HG03159 (cell line): Measurements from ENCODE around the gene GLDC.
A peak's percentile ranks its signal among the peaks of the same experiment; 100 is the strongest.
"Not testable (repeated sequence)": the region's sequence is repeated elsewhere in the genome, so short reads cannot be mapped to it uniquely, and the experiment has no call there.

ENCODE experiments used
- ATAC-seq: cut with Tn5 transposase; IDR thresholded peaks from one replicate; pipeline ENCODE4 v1.9.1; 2021; ENCODE audit warnings: mild to moderate bottlenecking, moderate library complexity; ENCODE audit not compliant: unreplicated experiment

Gene GLDC

DNA sequence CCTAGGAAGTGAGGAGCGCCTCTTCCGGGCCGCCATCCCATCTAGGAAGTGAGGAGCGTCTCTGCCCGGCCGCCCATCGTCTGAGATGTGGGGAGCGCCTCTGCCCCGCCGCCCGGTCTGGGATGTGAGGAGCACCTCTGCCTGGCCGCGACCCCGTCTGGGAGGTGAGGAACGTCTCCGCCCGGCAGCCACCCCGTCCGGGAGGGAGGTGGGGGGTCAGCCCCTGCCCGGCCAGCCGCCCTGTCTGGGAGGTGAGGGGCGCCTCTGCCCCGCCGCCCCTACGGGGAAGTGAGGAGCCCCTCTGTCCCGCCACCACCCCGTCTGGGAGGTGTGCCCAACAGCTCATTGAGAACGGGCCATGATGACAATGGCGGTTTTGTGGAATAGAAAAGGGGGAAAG, 22.7 kb downstream of the GLDC start:
- not testable (repeated sequence) for ATAC-seq

DNA sequence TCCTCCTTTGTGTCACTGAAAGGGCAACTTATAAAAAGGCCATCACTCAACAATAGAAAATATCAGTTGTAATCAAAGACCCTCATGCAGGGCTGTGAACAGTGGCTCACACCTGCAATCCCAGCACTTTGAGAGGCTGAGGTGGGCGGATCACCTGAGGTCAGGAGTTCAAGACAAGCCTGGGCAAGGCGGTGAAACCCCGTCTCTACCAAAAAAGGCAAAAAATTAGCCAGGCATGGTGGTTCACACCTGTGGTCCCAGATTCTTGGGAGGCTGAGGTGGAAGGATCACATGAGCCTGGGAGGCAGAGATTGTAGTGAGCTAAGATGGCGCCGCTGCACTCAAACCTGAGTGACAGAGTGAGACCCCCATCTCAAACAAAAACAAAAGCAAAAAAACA, 24.7 kb downstream of the GLDC start:
- ATAC-seq = no peak

DNA sequence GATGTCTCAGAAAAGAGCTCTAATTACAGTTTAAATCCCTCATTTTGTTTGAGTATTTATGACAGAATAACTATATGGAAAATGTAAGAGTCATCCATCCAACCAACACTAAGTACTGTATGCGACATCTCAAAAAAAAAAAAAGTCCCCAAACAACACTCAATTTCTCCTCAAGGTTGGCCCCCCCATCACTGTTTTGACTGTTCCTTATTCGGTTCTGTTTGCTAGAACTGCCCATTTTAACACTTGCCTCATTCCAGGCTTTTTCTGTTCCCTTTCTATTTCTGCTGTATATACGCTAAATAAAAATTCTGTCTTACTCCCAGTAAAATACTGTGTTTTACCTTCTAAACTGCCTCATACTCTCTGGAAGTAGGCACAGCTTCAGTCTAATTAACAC, 25.2 kb downstream of the GLDC start:
- ATAC-seq = no peak

DNA sequence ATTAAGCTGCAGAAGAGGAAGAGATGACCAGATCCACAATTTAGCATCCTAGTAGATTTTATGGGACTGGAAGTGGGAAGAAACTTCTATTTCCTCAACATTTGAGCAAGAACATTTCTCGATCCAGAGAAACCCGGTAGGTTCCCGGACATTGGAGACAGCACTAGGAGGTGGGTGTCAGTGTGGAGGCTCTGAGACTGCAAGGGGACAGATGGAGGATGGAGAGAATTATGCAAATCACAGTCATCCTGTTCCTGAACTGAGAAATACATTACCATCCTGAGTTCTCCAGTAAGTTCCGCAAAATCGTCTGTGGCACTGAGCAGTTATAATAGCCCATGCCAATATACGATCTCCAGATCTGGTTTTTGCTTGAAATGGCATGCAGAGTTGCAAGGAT, 25.6 kb downstream of the GLDC start:
- ATAC-seq = no peak

DNA sequence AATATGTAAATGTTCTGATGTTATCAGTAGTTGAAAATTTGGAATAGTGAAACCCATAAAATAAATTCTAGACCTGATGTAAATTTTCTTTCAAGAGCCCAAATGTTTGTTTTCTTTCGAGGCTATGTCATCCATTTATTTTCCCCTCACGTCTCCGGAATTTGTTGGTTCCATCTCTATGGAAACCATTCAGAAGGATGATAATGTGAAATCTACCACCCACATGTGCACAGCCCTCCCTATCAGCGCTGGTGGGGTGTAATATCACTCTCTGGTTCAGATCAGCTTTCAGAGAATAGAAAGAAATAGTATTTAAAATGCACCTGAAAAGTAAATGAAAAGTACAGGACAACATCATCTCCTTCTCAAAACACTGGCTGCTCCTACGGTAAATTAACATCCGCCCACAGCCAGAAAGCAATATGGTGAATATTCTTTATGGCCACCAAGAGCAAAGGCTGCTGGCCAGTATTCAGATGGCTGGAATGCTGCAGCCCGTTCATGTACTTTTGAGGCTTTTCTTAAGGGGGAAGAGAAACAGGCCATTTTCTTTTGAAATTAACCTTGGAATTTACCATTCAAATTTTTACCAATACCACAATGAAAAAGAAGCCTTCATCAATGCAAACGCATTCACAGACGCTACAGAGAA, 28.5 kb downstream of the GLDC start:
- no peak for ATAC-seq

DNA sequence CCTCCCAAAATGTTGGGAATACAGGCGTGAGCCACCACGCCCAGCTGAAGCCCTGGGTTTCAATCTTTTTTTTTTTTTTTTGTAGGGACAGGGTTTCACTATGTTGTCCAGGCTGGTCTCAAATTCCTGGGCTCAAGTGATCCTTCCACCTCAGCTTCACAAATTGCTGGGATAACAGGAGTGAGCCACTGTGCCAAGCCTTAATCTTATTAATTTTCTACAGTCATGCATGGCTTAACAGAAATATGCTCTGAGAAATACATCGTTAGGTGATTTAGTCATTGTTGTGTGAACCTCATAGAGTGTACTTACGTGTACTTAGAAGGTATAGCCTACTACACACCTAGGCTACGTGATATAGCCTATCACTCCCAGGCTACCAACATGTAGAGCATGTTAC, 31.0 kb downstream of the GLDC start:
- no peak for ATAC-seq

DNA sequence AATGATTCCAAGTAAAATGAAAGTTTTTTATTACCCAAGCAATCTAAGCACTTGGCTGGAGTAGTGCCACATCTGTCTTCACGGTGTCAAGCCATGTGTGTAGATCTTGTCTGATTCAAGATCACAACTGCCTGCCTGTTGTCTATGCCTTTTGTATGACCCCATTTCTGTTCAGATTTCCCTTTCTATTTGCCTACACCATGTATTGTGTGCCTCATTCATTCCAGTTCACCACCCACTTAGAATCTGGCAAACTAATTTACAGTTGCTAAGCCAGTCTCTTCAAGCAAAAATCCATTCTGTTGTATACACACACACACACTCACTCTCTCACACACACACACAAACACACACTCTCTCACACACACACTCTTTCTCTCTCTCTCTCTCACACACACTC, 33.7 kb downstream of the GLDC start:
- no peak for ATAC-seq

DNA sequence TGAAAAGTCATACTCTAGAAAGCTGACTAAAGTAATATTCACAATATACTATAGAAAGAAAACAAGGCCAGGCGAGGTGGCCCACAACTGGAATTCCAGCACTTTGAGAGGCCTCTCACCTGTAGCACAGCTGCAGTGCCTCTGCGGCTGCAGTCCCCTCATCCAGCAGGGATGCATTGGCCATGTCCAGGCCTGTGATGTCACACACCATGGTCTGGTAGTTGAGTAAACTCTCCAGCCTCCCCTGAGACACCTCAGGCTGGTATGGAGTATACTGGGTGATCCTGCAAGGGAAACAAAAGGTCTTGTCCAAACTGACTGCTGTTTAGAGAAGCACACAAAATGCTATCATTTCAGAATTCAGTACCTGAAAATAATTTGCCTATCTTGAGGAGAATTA, 35.5 kb downstream of the GLDC start:
- no peak for ATAC-seq

DNA sequence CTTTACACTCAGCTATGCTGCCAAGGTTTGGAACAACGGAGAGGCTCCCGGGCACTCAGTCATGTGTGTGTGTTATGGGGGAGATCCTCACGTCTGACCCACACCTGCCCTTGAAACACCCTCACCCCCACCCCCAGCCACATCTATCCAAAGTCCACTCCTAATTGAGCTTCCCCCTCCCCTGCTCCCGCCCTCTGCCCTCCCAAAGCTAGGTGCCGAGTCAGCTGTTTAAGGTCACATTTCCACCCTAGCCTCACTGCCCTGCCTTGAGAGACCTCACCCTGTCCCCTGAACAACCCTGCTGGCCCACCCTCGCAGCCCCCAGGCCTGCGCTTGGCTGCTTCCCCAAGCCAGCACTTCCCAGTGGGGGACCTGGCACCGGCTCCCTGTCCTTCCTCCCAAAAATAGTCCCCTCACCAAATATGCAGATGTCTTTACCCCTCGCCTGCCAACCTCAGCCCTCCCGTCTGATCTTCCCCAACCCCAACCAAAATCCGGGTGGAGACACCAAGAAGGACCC, 36.0 kb downstream of the GLDC start:
- ATAC-seq = no peak

DNA sequence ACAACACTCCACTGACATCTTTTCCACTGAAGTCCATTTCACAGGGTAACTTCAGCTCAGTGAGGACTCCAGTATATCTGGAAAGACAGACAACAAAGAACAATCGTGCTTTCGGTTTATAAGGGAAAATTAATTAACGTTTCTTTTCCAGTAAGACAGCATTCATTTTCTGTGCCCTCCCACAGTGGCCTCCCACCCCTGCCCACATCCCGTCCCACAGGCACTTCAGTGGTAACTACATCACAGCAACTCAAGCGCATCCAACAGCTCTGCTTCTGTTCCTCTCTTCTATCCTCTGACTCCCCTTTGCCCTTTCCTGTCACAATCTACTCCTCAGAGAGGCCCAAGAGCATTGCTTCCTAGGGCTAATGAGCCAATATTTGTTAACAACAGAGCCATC, 40.3 kb downstream of the GLDC start:
- ATAC-seq = peak; percentile 78

DNA sequence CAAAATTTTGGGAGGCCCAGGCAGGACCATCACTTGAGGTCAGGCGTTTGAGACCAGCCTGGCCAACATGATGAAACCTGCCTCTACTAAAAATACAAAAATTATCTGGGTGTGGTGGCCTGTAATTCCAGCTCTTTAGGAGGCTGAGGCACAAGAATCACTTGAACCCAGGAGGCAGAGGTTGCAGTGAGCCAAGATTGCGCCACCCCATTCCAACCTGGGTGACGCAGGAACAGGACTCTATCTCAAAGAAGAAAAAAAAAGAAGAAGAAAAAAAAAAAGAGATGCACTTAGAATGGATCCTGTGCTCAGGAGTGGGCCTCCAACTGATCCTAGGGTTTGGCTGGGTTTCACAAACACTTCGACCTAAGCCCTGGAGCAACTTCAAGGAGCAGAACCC, 45.1 kb downstream of the GLDC start:
- ATAC-seq = no peak

DNA sequence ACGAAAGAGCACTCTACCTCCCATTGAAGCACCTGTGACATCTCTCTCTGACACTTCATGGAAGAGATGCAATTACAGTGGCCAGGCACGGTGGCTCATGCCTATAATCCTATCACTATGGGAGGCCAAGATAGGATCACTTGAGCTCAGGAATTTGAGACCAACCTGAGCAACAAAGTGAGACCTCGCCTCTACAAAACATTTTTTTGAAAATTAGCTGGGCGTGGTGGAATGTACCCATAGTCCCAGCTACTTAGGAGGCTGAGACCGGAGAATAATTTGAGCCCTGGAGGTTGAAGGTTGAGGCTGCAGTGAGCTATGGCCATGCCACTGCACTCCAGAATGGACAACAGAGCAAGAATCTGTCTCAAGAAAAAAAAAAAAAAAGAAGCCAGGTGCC, 45.5 kb downstream of the GLDC start:
- no peak for ATAC-seq

DNA sequence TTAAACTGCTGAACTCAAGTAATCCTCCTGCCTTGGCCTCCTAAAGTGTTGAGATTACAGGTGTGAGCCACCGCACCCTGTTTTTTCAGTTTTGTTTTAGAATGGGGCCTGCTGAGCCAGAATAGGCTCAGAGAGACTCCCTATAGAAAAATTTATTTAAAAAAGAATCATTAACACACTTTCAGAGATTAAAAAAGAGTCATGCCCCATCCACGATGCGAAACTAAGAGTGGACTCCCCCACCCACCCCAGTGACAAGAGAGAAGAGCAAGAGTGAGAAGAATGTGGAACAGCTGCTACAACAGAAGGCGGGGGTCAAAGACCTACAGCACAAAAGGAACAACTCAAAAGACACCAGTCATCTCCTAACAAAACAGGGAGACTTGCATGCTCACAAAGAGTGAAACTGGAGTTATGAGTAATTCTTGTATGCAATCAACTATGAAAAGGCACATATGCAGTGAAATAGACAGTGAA, 47.2 kb downstream of the GLDC start:
- peak; percentile 97 for ATAC-seq

DNA sequence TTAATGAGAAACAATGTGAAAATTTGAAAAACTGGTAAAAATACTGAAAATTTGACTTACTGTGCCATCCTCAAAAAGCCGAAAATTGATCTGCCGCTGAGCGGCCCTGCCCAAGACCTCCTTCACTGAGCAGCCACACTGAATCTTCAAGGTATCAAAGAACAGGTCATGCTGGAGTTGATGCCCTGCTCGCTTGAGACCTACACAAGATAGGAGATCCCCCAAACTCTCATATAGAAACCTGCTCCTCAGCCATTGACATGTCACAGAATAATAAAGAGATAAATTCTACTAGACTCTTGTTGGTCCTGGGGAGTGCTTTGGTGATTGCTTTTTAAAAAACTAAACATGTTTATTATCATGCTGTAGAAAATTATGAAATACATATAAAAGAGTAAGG, 52.7 kb downstream of the GLDC start:
- no peak for ATAC-seq

DNA sequence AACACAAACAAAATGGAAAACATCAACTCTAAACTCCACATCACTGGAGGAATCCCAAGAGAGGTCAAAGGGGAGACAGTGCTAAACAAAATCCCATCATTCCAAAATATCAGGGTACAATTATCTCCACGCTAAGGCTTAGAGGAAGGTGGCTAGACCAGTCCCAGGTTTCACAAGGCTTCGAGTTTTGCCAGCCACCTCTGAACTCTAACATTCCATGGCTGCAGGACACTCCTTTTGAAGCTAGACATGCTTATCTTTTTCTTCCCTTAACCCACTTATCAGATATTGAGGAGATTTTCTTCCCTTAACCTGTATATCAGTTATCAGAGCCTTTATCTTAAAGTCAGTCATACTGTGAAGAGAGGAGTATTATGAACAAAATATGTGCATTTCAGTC, 53.3 kb downstream of the GLDC start:
- no peak for ATAC-seq

DNA sequence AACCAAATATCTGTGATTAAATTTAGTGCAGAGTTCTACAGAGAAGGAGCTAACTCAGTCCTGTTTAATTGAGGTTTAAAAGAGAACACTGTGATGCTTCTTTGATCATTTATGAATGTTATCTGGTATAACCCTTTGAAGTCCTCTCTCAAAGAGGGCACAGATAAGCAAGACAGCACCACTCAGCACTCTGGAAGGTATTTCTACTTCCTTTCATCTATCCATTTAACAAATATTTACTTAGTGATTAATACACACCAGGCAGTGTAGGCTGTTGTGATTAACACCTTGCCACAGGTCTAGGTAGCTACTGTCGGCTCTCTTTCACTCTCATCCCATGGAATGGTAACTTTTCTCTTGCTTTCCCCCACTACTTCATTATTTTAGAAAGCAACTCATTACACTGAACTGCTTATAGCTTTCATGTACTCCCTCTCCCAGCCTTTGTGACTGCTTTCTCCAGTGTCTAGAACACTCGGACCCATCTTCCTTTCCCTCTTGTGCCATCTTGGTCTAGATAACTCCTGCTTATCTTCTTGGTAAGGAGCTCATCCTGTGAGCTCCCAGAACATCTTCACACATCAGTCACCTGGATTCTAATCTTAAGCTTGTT, 54.7 kb downstream of the GLDC start:
- ATAC-seq = no peak

DNA sequence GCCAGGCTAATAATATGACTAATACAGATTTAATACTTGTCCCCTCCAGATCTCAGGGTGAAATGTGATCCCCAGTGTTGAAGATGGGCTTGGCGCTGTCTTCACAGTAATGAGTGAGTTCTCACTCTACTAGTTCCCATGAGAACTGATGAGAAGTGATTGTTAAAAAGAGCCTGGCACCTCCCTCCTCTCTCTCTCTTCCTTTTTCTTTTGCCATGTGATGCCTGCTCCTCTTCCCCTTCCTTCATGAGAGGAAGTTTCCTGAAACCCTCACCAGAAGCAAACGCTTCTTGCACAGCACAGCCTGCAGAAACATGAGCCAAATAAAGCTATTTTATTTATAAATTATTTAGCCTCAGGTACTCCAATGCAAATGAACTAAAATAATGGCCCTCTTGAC, 55.2 kb downstream of the GLDC start:
- no peak for ATAC-seq

DNA sequence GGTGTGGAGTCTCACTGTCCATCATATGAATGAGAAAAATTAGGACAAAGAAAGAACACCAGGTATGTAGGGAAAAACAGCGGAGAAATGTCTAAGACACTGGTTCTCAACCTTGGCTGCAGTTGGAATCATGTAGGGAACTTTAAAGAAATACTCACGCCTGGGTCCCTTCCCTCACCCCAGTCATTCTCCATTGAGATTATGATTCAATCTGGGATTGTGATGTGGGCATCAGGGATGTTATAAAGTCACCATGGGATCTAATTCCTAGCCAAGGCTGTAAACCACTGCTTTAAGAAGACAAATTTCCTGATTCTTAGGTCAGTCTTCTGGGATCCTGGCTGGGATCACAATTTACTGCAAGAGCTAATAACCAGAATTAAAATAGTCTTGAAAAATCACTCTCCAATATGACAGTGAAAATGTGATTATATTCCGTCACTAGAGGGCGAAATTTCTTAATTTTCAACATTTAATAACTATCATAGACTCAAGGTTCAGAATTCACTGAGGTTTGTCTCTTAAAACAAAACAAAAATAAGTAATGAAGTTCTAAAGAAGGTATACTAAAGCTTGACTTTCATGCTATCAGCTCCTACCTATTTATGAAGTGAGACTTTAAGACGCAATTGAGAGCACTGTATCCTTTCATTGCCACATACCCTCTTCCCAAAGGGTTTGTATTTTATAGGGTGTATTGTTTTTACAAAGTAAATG, 60.5 kb downstream of the GLDC start:
- no peak for ATAC-seq

DNA sequence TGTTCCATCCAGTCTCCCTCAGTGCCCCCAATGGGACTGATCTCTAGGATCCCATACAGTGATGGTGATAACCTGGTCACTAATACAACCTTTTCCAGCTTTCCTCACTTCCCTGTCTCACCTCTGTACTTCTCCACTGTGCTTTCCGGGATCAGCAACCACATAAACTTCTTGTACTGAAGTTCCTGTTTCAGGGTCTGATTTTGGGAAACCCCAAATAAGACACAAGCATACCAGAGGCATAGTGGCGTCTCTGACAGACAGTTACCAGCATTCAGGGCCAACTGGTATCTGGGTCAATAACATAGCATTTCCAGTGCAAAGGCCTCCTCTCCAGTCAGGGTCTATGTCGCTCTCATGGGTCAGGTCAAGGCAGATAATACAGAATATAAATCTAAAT, 64.3 kb downstream of the GLDC start:
- ATAC-seq = no peak

DNA sequence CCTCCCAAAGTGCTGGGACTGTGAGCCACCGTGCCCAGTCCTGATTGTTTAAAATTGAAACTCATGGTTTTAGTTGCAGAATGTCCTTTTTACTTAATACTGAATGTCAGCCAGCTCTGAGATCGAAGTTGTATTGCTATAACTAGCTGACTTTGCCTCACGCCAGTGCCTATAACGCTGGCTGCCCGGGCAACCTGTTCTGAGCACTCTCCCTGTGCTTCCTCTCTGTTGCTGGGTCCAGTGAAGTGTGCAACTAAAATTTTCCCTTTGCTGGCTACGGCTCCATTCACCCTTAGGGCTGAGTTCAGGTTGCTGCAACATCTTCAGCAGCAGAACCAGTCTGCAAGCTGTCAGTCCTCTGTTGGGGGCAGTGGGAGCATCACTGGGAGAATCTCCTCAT, 65.9 kb downstream of the GLDC start:
- ATAC-seq = no peak

DNA sequence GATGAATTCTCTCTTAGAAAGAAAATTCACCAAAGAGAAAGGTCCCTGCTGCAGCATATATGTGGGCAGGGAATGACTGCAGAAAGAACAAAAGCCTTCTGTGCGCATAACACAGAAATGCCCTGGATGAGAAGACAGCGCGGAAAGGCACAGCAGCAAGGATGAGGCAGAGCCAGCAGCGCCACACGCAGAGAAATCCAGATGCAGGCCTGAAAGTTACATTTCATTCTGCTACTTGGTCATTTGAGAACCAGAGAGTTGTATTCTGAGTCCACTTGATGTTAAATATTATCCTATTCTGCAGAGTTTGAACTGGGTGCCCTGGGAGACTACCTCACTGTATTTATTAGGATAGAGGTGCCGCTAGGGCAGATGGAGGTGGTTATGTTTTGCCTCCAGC, 68.5 kb downstream of the GLDC start:
- no peak for ATAC-seq
